KMS-11 (cell line): Measurements from ENCODE around the gene PDS5B.
"Not testable (repeated sequence)": the region's sequence is repeated elsewhere in the genome, so short reads cannot be mapped to it uniquely, and the experiment has no call there.

Experiments used
- H2AFZ ChIP-seq: fragments of 200-600 bp; sonication (generic); 2 replicates; pipeline ENCODE4 v1.6.1; 2016; ENCODE audit warnings: antibody characterized with exemption, mixed run types, low read depth
- H3K27ac ChIP-seq: fragments of 200-600 bp; sonication (generic); 2 replicates; pipeline ENCODE4 v1.6.1; 2016; ENCODE audit warnings: mild to moderate bottlenecking, mixed run types
- H3K27me3 ChIP-seq: fragments of 200-600 bp; sonication (generic); 2 replicates; pipeline ENCODE4 v1.6.1; 2017; ENCODE audit warnings: mild to moderate bottlenecking, low read depth, mixed run types, moderate library complexity; ENCODE audit not compliant: insufficient read depth
- H3K36me3 ChIP-seq: fragments of 200-600 bp; sonication (generic); 2 replicates; pipeline ENCODE4 v1.6.1; 2017; ENCODE audit warnings: mild to moderate bottlenecking, mixed run types; ENCODE audit not compliant: insufficient read depth
- H3K4me1 ChIP-seq: fragments of 200-600 bp; sonication (generic); 2 replicates; pipeline ENCODE4 v1.6.1; 2016; ENCODE audit warnings: mild to moderate bottlenecking, low read depth, mixed run types; ENCODE audit not compliant: poor library complexity, severe bottlenecking
- H3K4me2 ChIP-seq: fragments of 200-600 bp; sonication (generic); 2 replicates; pipeline ENCODE4 v1.7.0; 2016; ENCODE audit warnings: mild to moderate bottlenecking, mixed run types
- H3K4me3 ChIP-seq: fragments of 200-600 bp; sonication (generic); IDR thresholded peaks from 2 replicates; pipeline ENCODE4 v1.6.1; 2017; ENCODE audit warnings: low read depth, low read length, mixed read lengths; ENCODE audit not compliant: insufficient read depth
- H3K79me2 ChIP-seq: fragments of 200-600 bp; sonication (generic); 2 replicates; pipeline ENCODE4 v1.6.1; 2016; ENCODE audit warnings: low read depth, mixed run types; ENCODE audit not compliant: insufficient read depth
- H3K9ac ChIP-seq: fragments of 200-600 bp; sonication (generic); 2 replicates; pipeline ENCODE4 v1.6.1; 2016; ENCODE audit warnings: mild to moderate bottlenecking, mixed run types
- H4K20me1 ChIP-seq: fragments of 200-600 bp; sonication (generic); 2 replicates; pipeline ENCODE4 v1.6.1; 2016; ENCODE audit warnings: mild to moderate bottlenecking, mixed run types; ENCODE audit not compliant: insufficient read depth
- CTCF ChIP-seq: fragments of 200-600 bp; sonication (generic); conservative IDR thresholded peaks from 2 replicates; pipeline ENCODE4 v1.6.1; 2017; ENCODE audit warnings: low read depth, mild to moderate bottlenecking, antibody characterized with exemption, low read length, moderate library complexity, mixed read lengths

The PDS5B gene

GRCh38 chr13:32723987-32724386 is 137.7 kb downstream of the PDS5B start:
- Histone ChIP-seq H3K79me2 (peaks cover 7% of the 10 kb centered on the region; the same call in 1 of the 2 replicates), H3K9ac (no peak overlapping the region), H2AFZ (no peak overlapping the region), H3K27ac (no peak overlapping the region), H4K20me1 (no peaks in the 10 kb centered on the region), H3K4me1 (no peaks in the 10 kb centered on the region), H3K4me3 (no peak overlapping the region), H3K27me3 (no peaks in the 10 kb centered on the region), H3K4me2 (no peak overlapping the region), H3K36me3 (no peaks in the 10 kb centered on the region)
- TF ChIP-seq CTCF: no peak

GRCh38 chr13:32726374-32727037 is 140.3 kb downstream of the PDS5B start:
- Histone ChIP-seq H3K27ac (no peak overlapping the region), H3K4me1 (peaks cover 11% of the 10 kb centered on the region), H3K79me2 (peaks cover 7% of the 10 kb centered on the region; the same call in 1 of the 2 replicates), H2AFZ (no peak overlapping the region), H3K4me3 (no peak overlapping the region), H4K20me1 (0 out of 2 replicates have a peak, but pooled peaks cover 6% of the 10 kb centered on the region), H3K27me3 (no peaks in the 10 kb centered on the region), H3K4me2 (no peak overlapping the region), H3K36me3 (no peaks in the 10 kb centered on the region), H3K9ac (no peak overlapping the region)
- no peak for TF ChIP-seq CTCF

GRCh38 chr13:32728327-32728726 is 142.1 kb downstream of the PDS5B start:
- H3K36me3 ChIP-seq: no peaks in the 10 kb centered on the region
- H3K4me2 ChIP-seq: no peak overlapping the region
- no peaks in the 10 kb centered on the region for H3K27me3 ChIP-seq
- no peak overlapping the region for H3K4me3 ChIP-seq
- peaks cover 24% of the 10 kb centered on the region for H3K4me1 ChIP-seq
- 0 out of 2 replicates have a peak, but pooled peaks cover 6% of the 10 kb centered on the region for H4K20me1 ChIP-seq
- H3K27ac ChIP-seq: no peak overlapping the region
- TF ChIP-seq CTCF: no peak
- no peak overlapping the region for H2AFZ ChIP-seq
- no peak overlapping the region for H3K9ac ChIP-seq
- H3K79me2 ChIP-seq: peaks cover 15% of the 10 kb centered on the region; the same call in 1 of the 2 replicates

- peaks cover 24% of the 10 kb centered on the region for H3K4me1 ChIP-seq
- not testable (repeated sequence) for H2AFZ ChIP-seq, H3K36me3 ChIP-seq, H3K4me2 ChIP-seq, H4K20me1 ChIP-seq, H3K27ac ChIP-seq, H3K9ac ChIP-seq, H3K4me3 ChIP-seq, H3K27me3 ChIP-seq
- H3K79me2 ChIP-seq: peaks cover 15% of the 10 kb centered on the region; the same call in 1 of the 2 replicates
Observed at GRCh38 chr13:32729097-32729496, 142.8 kb downstream of the PDS5B start.

GRCh38 chr13:32731074-32731473 is 144.8 kb downstream of the PDS5B start:
- Histone ChIP-seq H3K27ac (peak overlapping the region; percentile 43; the same call in 1 of the 2 replicates), H3K36me3 (no peaks in the 10 kb centered on the region), H2AFZ (no peak overlapping the region), H3K79me2 (peaks cover 15% of the 10 kb centered on the region; the same call in 1 of the 2 replicates), H3K4me2 (peak overlapping the region; percentile 44), H3K4me3 (no peak overlapping the region), H3K27me3 (no peaks in the 10 kb centered on the region), H4K20me1 (0 out of 2 replicates have a peak, but pooled peaks cover 6% of the 10 kb centered on the region), H3K4me1 (peaks cover 36% of the 10 kb centered on the region), H3K9ac (no peak overlapping the region)
- TF ChIP-seq CTCF: no peak
